ENCODE data around the gene SLC17A7. TPM values are rescaled to one million over a fixed set of nuclear protein-coding genes. Genes with fewer than 3 reads are reported as not detected.

The SLC17A7 gene
- total and polyA plus RNA-seq, 12 donors, result 0.17 to 2.3 (median 0.92) TPM

DNA sequence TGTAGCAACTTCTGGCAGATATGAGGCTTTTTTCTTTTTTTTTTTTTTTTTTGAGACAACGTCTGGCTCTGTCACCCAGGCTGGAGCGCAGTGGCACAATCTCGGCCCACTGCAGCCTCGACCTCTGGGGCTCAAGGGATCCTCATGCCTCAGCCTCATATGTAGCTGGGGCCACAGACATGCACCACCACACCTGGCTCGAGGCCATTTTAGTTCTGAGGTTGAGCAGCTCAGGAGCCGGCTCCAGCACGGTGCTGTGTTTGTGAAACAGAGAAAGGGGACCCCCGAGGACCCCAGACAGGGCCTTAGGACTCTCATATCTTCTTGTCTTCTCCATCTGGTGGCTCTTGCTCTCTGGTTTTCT, 29.3 kb upstream of the SLC17A7 start:
- H3K27ac ChIP-seq, result peak overlapping the region in 4 of 10 donors; percentile 53 to 78 (median 64)
- intact Hi-C loops (cut with DNase I), result no loop called here
- no peaks in the 10 kb centered on the region for H3K27me3 ChIP-seq
- WGBS, 2 donors, result 77 to 86% methylated on average over 8 of the region's 8 CpGs
- peaks cover 0 to 23% (median 6%) of the 10 kb centered on the region in 9 donors for H3K36me3 ChIP-seq
- no peak overlapping the region for H3K4me3 ChIP-seq
- no peaks in the 10 kb centered on the region for H3K9me3 ChIP-seq
- TF ChIP-seq, protein P1, sequence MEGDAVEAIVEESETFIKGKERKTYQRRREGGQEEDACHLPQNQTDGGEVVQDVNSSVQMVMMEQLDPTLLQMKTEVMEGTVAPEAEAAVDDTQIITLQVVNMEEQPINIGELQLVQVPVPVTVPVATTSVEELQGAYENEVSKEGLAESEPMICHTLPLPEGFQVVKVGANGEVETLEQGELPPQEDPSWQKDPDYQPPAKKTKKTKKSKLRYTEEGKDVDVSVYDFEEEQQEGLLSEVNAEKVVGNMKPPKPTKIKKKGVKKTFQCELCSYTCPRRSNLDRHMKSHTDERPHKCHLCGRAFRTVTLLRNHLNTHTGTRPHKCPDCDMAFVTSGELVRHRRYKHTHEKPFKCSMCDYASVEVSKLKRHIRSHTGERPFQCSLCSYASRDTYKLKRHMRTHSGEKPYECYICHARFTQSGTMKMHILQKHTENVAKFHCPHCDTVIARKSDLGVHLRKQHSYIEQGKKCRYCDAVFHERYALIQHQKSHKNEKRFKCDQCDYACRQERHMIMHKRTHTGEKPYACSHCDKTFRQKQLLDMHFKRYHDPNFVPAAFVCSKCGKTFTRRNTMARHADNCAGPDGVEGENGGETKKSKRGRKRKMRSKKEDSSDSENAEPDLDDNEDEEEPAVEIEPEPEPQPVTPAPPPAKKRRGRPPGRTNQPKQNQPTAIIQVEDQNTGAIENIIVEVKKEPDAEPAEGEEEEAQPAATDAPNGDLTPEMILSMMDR (IDR thresholded peaks at IDR 0.05), result no peak
- DNase-seq, result no peak
- ATAC-seq, result no peak
- peaks cover 7 to 48% (median 31%) of the 10 kb centered on the region in 9 donors for H3K4me1 ChIP-seq

DNA sequence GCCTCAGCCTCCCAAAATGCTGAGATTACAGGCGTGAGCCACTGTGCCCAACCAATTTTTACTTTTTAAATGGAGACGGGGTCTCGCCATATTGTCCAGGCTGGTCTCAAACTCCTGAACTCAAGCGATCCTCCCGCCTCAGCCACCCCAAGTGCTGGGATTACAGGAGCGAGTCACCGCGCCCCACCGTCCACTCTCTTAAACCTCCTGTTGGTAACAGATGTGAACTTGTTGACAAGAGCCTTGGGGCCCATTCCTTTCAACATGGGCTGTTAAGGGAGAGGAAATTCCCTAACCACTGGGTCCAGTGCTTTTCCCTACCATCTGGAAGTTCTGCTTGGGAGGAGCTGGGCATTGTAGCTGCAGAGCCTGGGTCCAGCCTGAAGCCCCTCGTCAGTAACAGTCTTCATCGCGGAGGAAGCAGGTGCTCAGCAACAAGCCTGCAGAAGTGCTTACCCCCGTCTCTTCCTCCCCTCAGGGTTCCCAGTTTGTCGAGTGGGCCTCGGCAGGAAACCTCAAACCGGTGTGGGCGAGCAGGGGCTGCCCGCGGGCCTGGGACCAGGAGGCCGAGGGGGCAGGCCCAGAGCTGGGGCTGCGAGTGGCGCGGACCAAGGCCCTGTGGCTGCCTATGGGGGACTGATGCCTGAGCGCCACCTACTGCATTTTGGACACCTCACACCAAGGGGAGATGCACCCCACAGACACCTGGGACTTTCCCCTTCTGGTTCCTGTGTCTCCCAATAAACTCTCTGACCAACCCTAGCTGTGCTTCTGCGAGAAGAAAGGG, 28.7 kb upstream of the SLC17A7 start:
- ATAC-seq (no peak), DNase-seq (no peak)
- peaks cover 7 to 46% (median 31%) of the 10 kb centered on the region in 9 donors for H3K4me1 ChIP-seq
- intact Hi-C loops (cut with DNase I), result no loop called here
- no peaks in the 10 kb centered on the region for H3K27me3 ChIP-seq
- TF ChIP-seq, protein P1 (IDR thresholded peaks at IDR 0.05), result peak in 1 of 9 donors; percentile 37
- no peak overlapping the region for H3K4me3 ChIP-seq
- peak overlapping the region in 9 of 10 donors; percentile 53 to 86 (median 78) for H3K27ac ChIP-seq
- WGBS, 2 donors, result 88% methylated on average over 25 of the region's 25 CpGs
- no peaks in the 10 kb centered on the region for H3K9me3 ChIP-seq
- peaks cover 0 to 26% (median 7%) of the 10 kb centered on the region in 9 donors for H3K36me3 ChIP-seq

DNA sequence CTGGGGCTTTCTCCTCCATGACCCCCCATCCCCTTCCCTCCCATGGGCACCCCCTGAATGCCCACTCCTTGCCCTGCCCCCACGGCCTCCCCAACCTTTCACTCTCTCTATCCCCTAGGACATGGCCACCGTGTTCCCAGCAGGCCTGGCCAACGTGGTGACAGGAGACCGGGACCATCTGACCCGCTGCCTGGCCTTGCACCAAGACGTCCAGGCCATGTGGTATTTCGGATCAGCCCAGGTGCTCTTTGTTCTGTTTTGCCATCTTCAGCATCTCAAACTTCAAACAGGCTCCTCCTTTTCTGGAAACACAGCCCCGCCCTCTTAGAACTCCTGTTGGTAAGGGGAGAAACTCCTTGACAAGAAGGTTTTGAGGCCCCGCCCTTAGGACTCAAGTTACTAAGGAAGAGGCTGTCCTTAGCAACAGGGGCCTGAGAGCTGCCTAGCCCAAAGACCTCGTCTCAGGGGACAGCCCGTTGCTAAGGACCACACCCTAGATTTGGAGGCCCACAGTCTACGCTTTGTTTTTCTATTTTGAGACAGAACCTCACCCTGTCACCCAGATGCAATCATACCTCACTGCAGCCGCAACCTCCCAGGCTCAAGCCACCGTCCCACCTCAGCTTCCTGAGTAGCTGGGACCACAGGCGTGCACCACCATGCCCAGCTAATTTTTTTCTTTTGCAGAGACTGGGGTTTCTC, 27.6 kb upstream of the SLC17A7 start:
- peak; percentile 72 to 93 (median 88) for ATAC-seq
- H3K4me3 ChIP-seq, result no peak overlapping the region
- intact Hi-C loops (cut with DNase I), result no loop called here
- 40 to 52% methylated on average over 15 of the region's 15 CpGs for WGBS, 2 donors
- peak overlapping the region; percentile 58 to 86 (median 76) for H3K27ac ChIP-seq
- H3K4me1 ChIP-seq, result peaks cover 7 to 46% (median 30%) of the 10 kb centered on the region in 9 donors
- H3K9me3 ChIP-seq, result no peaks in the 10 kb centered on the region
- no peaks in the 10 kb centered on the region for H3K27me3 ChIP-seq
- H3K36me3 ChIP-seq, result peaks cover 0 to 37% (median 7%) of the 10 kb centered on the region in 9 donors
- DNase-seq, result peak; percentile 75 to 92
- TF ChIP-seq, protein P1 (IDR thresholded peaks at IDR 0.05), result no peak

DNA sequence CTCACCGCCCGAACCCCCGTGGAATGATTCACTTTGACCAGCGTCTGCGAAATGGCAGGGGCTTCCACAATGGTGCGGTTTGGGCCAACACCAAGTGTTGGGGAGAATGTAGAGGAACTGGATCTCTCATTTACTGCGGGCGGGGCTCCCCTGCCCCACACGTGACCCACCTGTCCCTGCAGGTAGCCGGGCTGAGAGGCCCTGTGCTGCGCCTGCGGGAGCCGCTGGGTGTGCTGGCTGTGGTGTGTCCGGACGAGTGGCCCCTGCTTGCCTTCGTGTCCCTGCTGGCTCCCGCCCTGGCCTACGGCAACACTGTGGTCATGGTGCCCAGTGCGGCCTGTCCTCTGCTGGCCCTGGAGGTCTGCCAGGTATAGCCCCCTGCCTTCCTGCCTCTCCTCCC, 26.9 kb upstream of the SLC17A7 start:
- Histone ChIP-seq H3K36me3 (peaks cover 0 to 39% (median 7%) of the 10 kb centered on the region in 9 donors), H3K27ac (peak overlapping the region; percentile 58 to 86 (median 74)), H3K27me3 (no peaks in the 10 kb centered on the region), H3K9me3 (no peaks in the 10 kb centered on the region), H3K4me1 (peaks cover 6 to 39% (median 23%) of the 10 kb centered on the region in 9 donors), H3K4me3 (no peak overlapping the region)
- WGBS, 2 donors, result 93 to 94% methylated on average over 19 of the region's 19 CpGs
- TF ChIP-seq, protein P1 (IDR thresholded peaks at IDR 0.05), result no peak
- peak in 1 of 8 donors; percentile 9 for ATAC-seq
- DNase-seq, result no peak
- intact Hi-C loops (cut with DNase I), result no loop called here
